Glutamatergic neuron (in vitro differentiated cells): Measurements from ENCODE around the gene ZCCHC14. TPM values are rescaled to one million over a fixed set of nuclear protein-coding genes. Genes with fewer than 3 reads are reported as not detected.

Source experiments
- DNase-seq: peaks from one replicate; pipeline ENCODE4 v3.0.0; 2022
- H3K27ac Mint-ChIP-seq: one replicate; pipeline ENCODE4 v1.8.0; 2020; ENCODE audit warnings: mild to moderate bottlenecking, mixed read lengths, inconsistent platforms; ENCODE audit not compliant: unreplicated experiment
- H3K27me3 Mint-ChIP-seq: one replicate; pipeline ENCODE4 v1.8.0; 2020; ENCODE audit warnings: mild to moderate bottlenecking, moderate library complexity, mixed read lengths, inconsistent platforms; ENCODE audit not compliant: unreplicated experiment
- H3K36me3 Mint-ChIP-seq: one replicate; pipeline ENCODE4 v1.8.0; 2020; ENCODE audit warnings: mild to moderate bottlenecking, mixed read lengths, inconsistent platforms; ENCODE audit not compliant: unreplicated experiment
- H3K4me1 Mint-ChIP-seq: one replicate; pipeline ENCODE4 v1.8.0; 2020; ENCODE audit warnings: mild to moderate bottlenecking, low read depth, mixed read lengths, inconsistent platforms; ENCODE audit not compliant: unreplicated experiment
- H3K4me3 Mint-ChIP-seq: one replicate; pipeline ENCODE4 v1.8.0; 2020; ENCODE audit warnings: mild to moderate bottlenecking, mixed read lengths, inconsistent platforms; ENCODE audit not compliant: unreplicated experiment
- H3K9me3 Mint-ChIP-seq: one replicate; pipeline ENCODE4 v1.8.0; 2020; ENCODE audit warnings: mild to moderate bottlenecking, moderate library complexity, mixed read lengths, inconsistent platforms; ENCODE audit not compliant: unreplicated experiment
- CTCF ChIP-seq: fragments of 200-600 bp; sonication (generic); IDR thresholded peaks from one replicate; pipeline ENCODE4 v1.5.0; 2021; ENCODE audit not compliant: partially characterized antibody, unreplicated experiment
- total RNA-seq: library from RNA; stranded (reverse); fragmentation: NEBNext Ultra II Directional; extraction: Animal tissue kit (Norgen Biotek cat#: 25700); gene quantifications from one replicate; pipeline ENCODE4 v1.2.1, GENCODE V29; 2021; ENCODE audit not compliant: unreplicated experiment

Gene ZCCHC14
- total RNA-seq, 1 donor from 2014 or later = 29.2 TPM

GRCh38 chr16:87470332-87470731 lies 22.5 kb downstream of the ZCCHC14 start:
- H3K4me3 Mint-ChIP-seq = peak overlapping the region; percentile 69
- peak overlapping the region; percentile 90 for H3K27ac Mint-ChIP-seq
- DNase-seq = no peak
- H3K9me3 Mint-ChIP-seq = no peaks in the 10 kb centered on the region
- no peak for TF ChIP-seq CTCF
- H3K4me1 Mint-ChIP-seq = peaks cover 39% of the 10 kb centered on the region
- H3K27me3 Mint-ChIP-seq = no peaks in the 10 kb centered on the region
- no peaks in the 10 kb centered on the region for H3K36me3 Mint-ChIP-seq

GRCh38 chr16:87469169-87469568 lies 23.7 kb downstream of the ZCCHC14 start:
- peak overlapping the region; percentile 23 for H3K4me3 Mint-ChIP-seq
- H3K27me3 Mint-ChIP-seq = no peaks in the 10 kb centered on the region
- no peak for DNase-seq
- peaks cover 45% of the 10 kb centered on the region for H3K4me1 Mint-ChIP-seq
- TF ChIP-seq CTCF = no peak
- H3K9me3 Mint-ChIP-seq = peaks cover 2% of the 10 kb centered on the region
- no peaks in the 10 kb centered on the region for H3K36me3 Mint-ChIP-seq
- peak overlapping the region; percentile 54 for H3K27ac Mint-ChIP-seq

GRCh38 chr16:87468550-87468949 lies 24.3 kb downstream of the ZCCHC14 start:
- Mint-ChIP-seq H3K4me3 (no peak overlapping the region), H3K36me3 (no peaks in the 10 kb centered on the region), H3K27ac (no peak overlapping the region), H3K27me3 (no peaks in the 10 kb centered on the region), H3K9me3 (peaks cover 2% of the 10 kb centered on the region), H3K4me1 (peaks cover 50% of the 10 kb centered on the region)
- no peak for TF ChIP-seq CTCF
- no peak for DNase-seq

GRCh38 chr16:87466975-87467501 lies 25.8 kb downstream of the ZCCHC14 start:
- Mint-ChIP-seq H3K27me3 (no peaks in the 10 kb centered on the region), H3K36me3 (no peaks in the 10 kb centered on the region), H3K4me1 (peaks cover 49% of the 10 kb centered on the region), H3K9me3 (peaks cover 2% of the 10 kb centered on the region), H3K27ac (no peak overlapping the region), H3K4me3 (no peak overlapping the region)
- no peak for TF ChIP-seq CTCF
- DNase-seq = no peak

- Mint-ChIP-seq H3K4me3 (no peak overlapping the region), H3K27me3 (no peaks in the 10 kb centered on the region), H3K36me3 (no peaks in the 10 kb centered on the region), H3K9me3 (peaks cover 2% of the 10 kb centered on the region), H3K4me1 (peaks cover 38% of the 10 kb centered on the region), H3K27ac (no peak overlapping the region)
- no peak for DNase-seq
- no peak for TF ChIP-seq CTCF
These were observed 26.9 kb downstream of the ZCCHC14 start for GRCh38 chr16:87465879-87466278.
